Measurements from ENCODE around the gene MVB12B.

DNA sequence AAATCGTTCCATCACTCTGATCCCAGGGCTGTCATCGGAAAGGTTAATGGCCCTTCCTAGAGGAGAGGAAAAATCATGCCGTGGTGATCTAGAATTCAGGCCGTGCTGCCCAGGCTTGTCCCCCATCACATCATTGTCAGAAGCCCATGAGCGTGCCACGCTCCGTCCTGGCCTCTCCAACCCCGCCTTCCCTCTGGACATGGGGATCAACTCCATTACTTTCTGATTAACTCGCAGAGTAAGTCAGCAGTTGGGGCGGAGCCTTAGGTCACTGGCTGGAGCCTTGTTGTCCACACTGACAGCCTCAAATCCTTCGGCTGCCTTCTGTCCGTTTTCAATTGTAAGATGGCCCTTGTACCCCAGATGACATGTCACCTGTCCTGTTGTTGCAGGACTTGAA lies 75.0 kb downstream of the MVB12B start:
- TF ChIP-seq, protein P1, sequence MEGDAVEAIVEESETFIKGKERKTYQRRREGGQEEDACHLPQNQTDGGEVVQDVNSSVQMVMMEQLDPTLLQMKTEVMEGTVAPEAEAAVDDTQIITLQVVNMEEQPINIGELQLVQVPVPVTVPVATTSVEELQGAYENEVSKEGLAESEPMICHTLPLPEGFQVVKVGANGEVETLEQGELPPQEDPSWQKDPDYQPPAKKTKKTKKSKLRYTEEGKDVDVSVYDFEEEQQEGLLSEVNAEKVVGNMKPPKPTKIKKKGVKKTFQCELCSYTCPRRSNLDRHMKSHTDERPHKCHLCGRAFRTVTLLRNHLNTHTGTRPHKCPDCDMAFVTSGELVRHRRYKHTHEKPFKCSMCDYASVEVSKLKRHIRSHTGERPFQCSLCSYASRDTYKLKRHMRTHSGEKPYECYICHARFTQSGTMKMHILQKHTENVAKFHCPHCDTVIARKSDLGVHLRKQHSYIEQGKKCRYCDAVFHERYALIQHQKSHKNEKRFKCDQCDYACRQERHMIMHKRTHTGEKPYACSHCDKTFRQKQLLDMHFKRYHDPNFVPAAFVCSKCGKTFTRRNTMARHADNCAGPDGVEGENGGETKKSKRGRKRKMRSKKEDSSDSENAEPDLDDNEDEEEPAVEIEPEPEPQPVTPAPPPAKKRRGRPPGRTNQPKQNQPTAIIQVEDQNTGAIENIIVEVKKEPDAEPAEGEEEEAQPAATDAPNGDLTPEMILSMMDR (IDR thresholded peaks at IDR 0.05 in 4 of 5, conservative IDR thresholded peaks at IDR 0.05 in 1 of 5) = no peak
- TF ChIP-seq POLR2A (IDR thresholded peaks at IDR 0.05) = no peak
